NB4 (cell line): Measurements from ENCODE around the gene WDFY3.

ENCODE experiments used
- DNase-seq: peaks from one replicate; pipeline ENCODE4 v3.0.0; 2010; ENCODE audit warnings: low read depth
- H3K4me3 ChIP-seq: one replicate; pipeline ENCODE4 v1.5.1; 2011; ENCODE audit warnings: mild to moderate bottlenecking, low read depth, low read length, moderate library complexity
- MYC ChIP-seq: IDR thresholded peaks from 2 replicates; pipeline ENCODE4 v1.6.1; 2011; ENCODE audit warnings: low read depth, low read length
- POLR2A ChIP-seq: IDR thresholded peaks from 2 replicates; pipeline ENCODE4 v1.6.1; 2011; ENCODE audit warnings: mild to moderate bottlenecking; ENCODE audit not compliant: insufficient read length; ENCODE audit errors: extremely low read depth
- TF ChIP-seq, protein P1 (sequence below): IDR thresholded peaks from 2 replicates; pipeline ENCODE4 v1.6.1; 2011; ENCODE audit warnings: low read depth, low read length
- TF ChIP-seq, protein P2 (sequence below): IDR thresholded peaks from one replicate; pipeline ENCODE4 v1.5.1; 2012; ENCODE audit warnings: low read depth, low read length

Gene WDFY3

DNA sequence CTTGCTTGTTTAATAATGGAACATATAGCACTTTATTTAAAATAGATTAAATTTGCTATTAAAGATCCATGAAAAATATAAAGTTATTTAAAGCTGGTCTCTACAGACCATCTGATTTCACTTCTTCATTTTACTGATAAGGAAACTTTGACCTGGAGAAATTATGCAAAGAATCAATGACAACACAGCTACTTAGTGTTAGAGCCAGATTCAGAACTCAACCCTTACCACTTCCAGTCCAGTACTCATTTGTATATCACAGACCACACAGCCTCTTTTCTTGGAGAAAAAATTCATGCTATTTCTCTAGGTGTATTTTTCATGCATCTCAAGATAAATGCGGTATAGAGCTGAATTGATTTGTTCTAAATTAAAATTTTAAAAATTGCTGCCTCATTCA is 34.0 kb downstream of the WDFY3 start:
- no peak for DNase-seq

GRCh38 chr4:84931961-84932360 is 34.5 kb downstream of the WDFY3 start:
- TF ChIP-seq MYC (no peak), POLR2A (no peak)
- TF ChIP-seq, protein P1, sequence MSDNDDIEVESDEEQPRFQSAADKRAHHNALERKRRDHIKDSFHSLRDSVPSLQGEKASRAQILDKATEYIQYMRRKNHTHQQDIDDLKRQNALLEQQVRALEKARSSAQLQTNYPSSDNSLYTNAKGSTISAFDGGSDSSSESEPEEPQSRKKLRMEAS: no peak
- TF ChIP-seq, protein P2, sequence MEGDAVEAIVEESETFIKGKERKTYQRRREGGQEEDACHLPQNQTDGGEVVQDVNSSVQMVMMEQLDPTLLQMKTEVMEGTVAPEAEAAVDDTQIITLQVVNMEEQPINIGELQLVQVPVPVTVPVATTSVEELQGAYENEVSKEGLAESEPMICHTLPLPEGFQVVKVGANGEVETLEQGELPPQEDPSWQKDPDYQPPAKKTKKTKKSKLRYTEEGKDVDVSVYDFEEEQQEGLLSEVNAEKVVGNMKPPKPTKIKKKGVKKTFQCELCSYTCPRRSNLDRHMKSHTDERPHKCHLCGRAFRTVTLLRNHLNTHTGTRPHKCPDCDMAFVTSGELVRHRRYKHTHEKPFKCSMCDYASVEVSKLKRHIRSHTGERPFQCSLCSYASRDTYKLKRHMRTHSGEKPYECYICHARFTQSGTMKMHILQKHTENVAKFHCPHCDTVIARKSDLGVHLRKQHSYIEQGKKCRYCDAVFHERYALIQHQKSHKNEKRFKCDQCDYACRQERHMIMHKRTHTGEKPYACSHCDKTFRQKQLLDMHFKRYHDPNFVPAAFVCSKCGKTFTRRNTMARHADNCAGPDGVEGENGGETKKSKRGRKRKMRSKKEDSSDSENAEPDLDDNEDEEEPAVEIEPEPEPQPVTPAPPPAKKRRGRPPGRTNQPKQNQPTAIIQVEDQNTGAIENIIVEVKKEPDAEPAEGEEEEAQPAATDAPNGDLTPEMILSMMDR: no peak
- DNase-seq: no peak
- H3K4me3 ChIP-seq: no peak overlapping the region

More for the DNA sequence above, 34.0 kb downstream of the WDFY3 start:
- no peak overlapping the region for H3K4me3 ChIP-seq
- TF ChIP-seq, protein P1: no peak
- TF ChIP-seq, protein P2: no peak
- TF ChIP-seq POLR2A: no peak
- no peak for TF ChIP-seq MYC

- DNase-seq: no peak
- H3K4me3 ChIP-seq: no peak overlapping the region
- TF ChIP-seq POLR2A: no peak
- TF ChIP-seq, protein P2: no peak
- TF ChIP-seq MYC: no peak
- TF ChIP-seq, protein P1: no peak
Observed at GRCh38 chr4:84931274-84931673, 35.2 kb downstream of the WDFY3 start.

DNA sequence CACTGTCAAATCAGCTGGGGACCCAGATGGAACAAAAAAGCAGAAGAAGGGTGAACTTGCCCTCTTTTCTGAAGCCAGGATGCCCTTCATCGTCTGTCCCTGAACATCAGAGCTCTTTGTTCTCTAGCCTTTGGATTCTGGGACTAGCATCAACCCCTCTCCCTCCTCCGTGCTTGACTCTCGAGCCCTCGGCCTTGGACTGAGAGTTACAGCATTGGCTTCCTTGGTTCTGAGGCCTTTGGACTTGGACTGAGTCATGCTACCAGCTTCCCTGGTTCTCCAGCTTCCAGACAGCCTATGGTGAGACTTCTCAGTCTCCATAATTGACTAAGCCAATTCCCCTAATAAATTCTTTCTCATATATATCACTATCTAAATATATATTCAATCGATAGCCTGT is 38.4 kb downstream of the WDFY3 start:
- H3K4me3 ChIP-seq: no peak overlapping the region
- DNase-seq: no peak
- TF ChIP-seq POLR2A: no peak
- no peak for TF ChIP-seq MYC
- TF ChIP-seq, protein P2: no peak
- TF ChIP-seq, protein P1: no peak

GRCh38 chr4:84927428-84927827 is 39.1 kb downstream of the WDFY3 start:
- TF ChIP-seq POLR2A (no peak), MYC (no peak)
- TF ChIP-seq, protein P1: no peak
- TF ChIP-seq, protein P2: no peak
- no peak overlapping the region for H3K4me3 ChIP-seq
- DNase-seq: no peak

DNA sequence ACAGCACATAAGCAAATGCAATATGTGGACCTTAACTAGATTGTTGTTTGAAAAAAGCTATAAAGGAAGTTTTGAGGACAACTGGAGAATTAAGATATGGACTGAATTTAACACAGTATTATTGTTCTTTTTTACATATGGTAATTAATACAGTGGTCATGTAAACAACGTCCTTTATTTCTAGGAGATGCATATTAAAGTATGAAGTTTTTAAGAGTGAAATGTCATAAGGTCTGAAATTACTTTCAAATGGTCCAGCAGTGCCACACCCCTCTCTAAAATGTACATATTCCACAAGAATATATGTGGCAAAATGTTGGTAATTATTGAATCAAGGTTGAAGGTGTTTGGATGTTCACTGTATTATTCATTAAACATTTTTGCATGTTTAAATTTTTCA is 40.9 kb downstream of the WDFY3 start:
- no peak for TF ChIP-seq POLR2A
- TF ChIP-seq, protein P1: no peak
- no peak for TF ChIP-seq MYC
- TF ChIP-seq, protein P2: no peak
- DNase-seq: no peak

More for the DNA sequence above, 40.9 kb downstream of the WDFY3 start:
- no peak overlapping the region for H3K4me3 ChIP-seq
